Suprapubic skin (tissue), 3 donors: ENCODE measurements around the gene ZBTB21.

Experiments
- POLR2AphosphoS5 ChIP-seq, 3 donors: sonication (generic); formaldehyde crosslinking; IDR thresholded peaks; one replicate each; pipeline ENCODE4 v1.6.1; 2017; ENCODE audit warnings: antibody characterized with exemption in 3 of 3
- TF ChIP-seq, protein P1 (sequence below), 2 donors: fragments of 200-600 bp in 1 of 2; fragments of 450-650 bp in 1 of 2; sonication (generic) in 1 of 2; IDR thresholded peaks; one replicate each; pipeline ENCODE4 v1.5.1; 2016 to 2019; ENCODE audit warnings: antibody characterized with exemption in 2 of 2, mild to moderate bottlenecking in 1 of 2, moderate library complexity in 1 of 2

DNA sequence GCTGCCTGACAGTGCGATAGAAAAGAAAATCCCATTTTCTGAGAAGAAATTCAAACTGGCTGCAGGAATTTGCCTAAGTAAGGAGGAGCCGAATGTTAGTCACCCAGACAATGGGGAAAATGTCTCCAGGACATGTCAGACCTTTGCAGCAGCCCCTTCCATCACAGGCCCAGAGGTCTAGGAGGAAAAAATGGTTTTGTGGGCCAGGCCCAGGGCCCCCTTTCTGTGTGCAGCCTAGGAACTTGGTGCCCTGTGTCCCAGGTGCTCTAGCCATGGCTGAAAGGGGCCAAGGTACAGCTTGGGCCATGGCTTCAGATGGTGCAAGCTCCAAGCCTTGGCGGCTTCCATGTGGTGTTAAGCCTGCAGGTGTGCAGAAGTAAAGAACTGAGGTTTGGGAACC lies 14.6 kb downstream of the ZBTB21 start:
- TF ChIP-seq, protein P1, sequence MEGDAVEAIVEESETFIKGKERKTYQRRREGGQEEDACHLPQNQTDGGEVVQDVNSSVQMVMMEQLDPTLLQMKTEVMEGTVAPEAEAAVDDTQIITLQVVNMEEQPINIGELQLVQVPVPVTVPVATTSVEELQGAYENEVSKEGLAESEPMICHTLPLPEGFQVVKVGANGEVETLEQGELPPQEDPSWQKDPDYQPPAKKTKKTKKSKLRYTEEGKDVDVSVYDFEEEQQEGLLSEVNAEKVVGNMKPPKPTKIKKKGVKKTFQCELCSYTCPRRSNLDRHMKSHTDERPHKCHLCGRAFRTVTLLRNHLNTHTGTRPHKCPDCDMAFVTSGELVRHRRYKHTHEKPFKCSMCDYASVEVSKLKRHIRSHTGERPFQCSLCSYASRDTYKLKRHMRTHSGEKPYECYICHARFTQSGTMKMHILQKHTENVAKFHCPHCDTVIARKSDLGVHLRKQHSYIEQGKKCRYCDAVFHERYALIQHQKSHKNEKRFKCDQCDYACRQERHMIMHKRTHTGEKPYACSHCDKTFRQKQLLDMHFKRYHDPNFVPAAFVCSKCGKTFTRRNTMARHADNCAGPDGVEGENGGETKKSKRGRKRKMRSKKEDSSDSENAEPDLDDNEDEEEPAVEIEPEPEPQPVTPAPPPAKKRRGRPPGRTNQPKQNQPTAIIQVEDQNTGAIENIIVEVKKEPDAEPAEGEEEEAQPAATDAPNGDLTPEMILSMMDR (IDR thresholded peaks at IDR 0.05), result no peak
- TF ChIP-seq POLR2AphosphoS5 (IDR thresholded peaks at IDR 0.05), result no peak
